ENCODE data around the gene DUSP9.

GRCh38 chrX:153653556-153653955, 6.6 kb downstream of the DUSP9 start:
- TF ChIP-seq CSRNP3 (CRISPR knock-in tag; IDR thresholded peaks at IDR 0.05): no peak
- TF ChIP-seq ARNTL (CRISPR knock-in tag; IDR thresholded peaks at IDR 0.05; ENCODE audit: borderline replicate concordance, low read depth): no peak
- TF ChIP-seq, protein P1, sequence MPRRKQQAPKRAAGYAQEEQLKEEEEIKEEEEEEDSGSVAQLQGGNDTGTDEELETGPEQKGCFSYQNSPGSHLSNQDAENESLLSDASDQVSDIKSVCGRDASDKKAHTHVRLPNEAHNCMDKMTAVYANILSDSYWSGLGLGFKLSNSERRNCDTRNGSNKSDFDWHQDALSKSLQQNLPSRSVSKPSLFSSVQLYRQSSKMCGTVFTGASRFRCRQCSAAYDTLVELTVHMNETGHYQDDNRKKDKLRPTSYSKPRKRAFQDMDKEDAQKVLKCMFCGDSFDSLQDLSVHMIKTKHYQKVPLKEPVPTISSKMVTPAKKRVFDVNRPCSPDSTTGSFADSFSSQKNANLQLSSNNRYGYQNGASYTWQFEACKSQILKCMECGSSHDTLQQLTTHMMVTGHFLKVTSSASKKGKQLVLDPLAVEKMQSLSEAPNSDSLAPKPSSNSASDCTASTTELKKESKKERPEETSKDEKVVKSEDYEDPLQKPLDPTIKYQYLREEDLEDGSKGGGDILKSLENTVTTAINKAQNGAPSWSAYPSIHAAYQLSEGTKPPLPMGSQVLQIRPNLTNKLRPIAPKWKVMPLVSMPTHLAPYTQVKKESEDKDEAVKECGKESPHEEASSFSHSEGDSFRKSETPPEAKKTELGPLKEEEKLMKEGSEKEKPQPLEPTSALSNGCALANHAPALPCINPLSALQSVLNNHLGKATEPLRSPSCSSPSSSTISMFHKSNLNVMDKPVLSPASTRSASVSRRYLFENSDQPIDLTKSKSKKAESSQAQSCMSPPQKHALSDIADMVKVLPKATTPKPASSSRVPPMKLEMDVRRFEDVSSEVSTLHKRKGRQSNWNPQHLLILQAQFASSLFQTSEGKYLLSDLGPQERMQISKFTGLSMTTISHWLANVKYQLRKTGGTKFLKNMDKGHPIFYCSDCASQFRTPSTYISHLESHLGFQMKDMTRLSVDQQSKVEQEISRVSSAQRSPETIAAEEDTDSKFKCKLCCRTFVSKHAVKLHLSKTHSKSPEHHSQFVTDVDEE (CRISPR knock-in tag; IDR thresholded peaks at IDR 0.05): no peak
- no peak for TF ChIP-seq GLIS3 (CRISPR knock-in tag; IDR thresholded peaks at IDR 0.05)
- no peak for TF ChIP-seq ZNF70 (CRISPR knock-in tag; IDR thresholded peaks at IDR 0.05)
- TF ChIP-seq, protein P2, sequence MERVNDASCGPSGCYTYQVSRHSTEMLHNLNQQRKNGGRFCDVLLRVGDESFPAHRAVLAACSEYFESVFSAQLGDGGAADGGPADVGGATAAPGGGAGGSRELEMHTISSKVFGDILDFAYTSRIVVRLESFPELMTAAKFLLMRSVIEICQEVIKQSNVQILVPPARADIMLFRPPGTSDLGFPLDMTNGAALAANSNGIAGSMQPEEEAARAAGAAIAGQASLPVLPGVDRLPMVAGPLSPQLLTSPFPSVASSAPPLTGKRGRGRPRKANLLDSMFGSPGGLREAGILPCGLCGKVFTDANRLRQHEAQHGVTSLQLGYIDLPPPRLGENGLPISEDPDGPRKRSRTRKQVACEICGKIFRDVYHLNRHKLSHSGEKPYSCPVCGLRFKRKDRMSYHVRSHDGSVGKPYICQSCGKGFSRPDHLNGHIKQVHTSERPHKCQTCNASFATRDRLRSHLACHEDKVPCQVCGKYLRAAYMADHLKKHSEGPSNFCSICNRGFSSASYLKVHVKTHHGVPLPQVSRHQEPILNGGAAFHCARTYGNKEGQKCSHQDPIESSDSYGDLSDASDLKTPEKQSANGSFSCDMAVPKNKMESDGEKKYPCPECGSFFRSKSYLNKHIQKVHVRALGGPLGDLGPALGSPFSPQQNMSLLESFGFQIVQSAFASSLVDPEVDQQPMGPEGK (CRISPR knock-in tag; IDR thresholded peaks at IDR 0.05; ENCODE audit: borderline replicate concordance): no peak
- TF ChIP-seq, protein P3, sequence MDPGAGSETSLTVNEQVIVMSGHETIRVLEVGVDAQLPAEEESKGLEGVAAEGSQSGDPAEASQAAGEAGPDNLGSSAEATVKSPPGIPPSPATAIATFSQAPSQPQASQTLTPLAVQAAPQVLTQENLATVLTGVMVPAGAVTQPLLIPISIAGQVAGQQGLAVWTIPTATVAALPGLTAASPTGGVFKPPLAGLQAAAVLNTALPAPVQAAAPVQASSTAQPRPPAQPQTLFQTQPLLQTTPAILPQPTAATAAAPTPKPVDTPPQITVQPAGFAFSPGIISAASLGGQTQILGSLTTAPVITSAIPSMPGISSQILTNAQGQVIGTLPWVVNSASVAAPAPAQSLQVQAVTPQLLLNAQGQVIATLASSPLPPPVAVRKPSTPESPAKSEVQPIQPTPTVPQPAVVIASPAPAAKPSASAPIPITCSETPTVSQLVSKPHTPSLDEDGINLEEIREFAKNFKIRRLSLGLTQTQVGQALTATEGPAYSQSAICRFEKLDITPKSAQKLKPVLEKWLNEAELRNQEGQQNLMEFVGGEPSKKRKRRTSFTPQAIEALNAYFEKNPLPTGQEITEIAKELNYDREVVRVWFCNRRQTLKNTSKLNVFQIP (CRISPR knock-in tag; IDR thresholded peaks at IDR 0.05; ENCODE audit: borderline replicate concordance, low read depth): no peak
- no peak for TF ChIP-seq RARB (CRISPR knock-in tag; IDR thresholded peaks at IDR 0.05)
- TF ChIP-seq ZFP30 (CRISPR knock-in tag; IDR thresholded peaks at IDR 0.05): peak; percentile 69
- no peak for TF ChIP-seq ZFP3 (CRISPR knock-in tag; IDR thresholded peaks at IDR 0.05)
- TF ChIP-seq CSDC2 (CRISPR knock-in tag; IDR thresholded peaks at IDR 0.05): no peak
- no peak for TF ChIP-seq ZC3H10 (CRISPR knock-in tag; IDR thresholded peaks at IDR 0.05)
- no peak for TF ChIP-seq OSR1 (CRISPR knock-in tag; IDR thresholded peaks at IDR 0.05)

Data from SK-N-SH treated with all-trans-retinoic acid at 6 μM for 48 hours (cell line).